Fibroblast of skin of abdomen (primary cell): ENCODE measurements around the gene CIT.
A peak's percentile ranks its signal among the peaks of the same experiment; 100 is the strongest.

Source experiments
- DNase-seq: peaks from one replicate; pipeline ENCODE4 v3.0.0-alpha.2; 2013

CIT gene

DNA sequence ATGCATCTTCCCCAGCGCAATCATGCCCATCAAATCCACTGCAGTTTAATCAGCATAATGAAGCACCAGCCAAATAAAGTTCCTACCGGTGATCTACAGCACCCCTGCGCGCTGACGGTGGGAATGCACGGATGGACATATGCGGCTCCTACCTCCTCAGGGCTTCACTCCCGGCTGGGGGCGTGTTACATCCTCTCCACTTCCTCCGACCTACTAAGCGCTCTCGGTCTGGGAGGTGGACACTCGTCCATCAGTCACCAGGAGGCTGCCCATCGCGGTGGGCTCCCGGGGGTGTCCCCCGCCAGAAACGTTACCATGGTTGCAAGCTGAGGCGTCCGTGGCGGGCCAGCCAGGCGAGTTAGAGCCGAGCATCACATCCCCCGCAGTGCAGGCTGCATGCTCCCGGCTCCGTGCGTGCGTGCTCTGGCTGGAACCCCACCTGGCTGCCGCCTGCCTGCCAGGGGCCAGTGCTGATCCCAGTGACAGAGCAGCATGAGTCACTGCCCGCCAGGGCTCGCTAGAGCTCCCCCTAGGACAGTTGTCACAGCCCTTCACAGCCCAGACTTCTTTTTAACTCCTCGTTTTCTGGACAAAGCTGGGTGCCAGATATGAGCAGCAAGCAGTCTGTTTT, 73.0 kb downstream of the CIT start:
- peak; percentile 66 for DNase-seq

DNA sequence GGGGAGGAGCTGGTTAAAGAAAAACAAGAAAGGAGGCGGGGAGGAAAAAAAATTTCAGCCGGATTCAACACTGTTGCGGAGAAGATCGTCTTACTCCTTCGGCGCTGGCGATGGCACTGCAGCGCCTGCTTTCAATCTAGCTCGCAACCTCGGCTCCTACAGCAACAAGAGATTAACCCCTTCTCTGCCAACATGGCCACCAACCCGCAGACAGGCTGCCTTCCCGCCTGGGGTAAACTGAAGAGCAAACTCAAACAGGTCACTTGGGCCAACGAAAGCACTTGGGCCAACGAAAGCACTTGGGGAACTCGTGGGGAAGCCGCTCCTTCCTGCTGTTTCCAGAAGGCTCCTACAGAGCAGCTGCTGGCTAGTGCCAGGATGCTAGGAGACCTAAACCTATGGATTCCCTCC, 73.7 kb downstream of the CIT start:
- DNase-seq: peak; percentile 73

DNA sequence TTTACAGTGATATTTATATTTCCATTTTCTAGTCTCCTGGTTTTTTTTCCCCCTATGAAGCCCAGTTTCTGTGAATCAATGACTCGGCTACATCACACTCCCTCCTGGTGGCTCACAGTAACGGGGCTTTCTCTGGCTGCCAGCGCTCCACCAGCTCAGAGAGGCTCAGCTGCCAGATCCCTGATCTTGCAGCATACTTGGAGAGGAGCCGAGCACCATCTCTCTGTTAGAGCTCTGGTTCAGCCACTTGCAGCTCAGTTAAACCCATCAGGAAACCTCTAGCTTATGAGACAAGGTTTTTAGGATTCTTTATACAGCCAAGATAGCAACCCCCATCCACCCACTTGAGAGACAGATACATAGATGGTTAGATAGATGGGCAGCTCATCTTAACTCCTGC, 74.6 kb downstream of the CIT start:
- DNase-seq: peak; percentile 61

DNA sequence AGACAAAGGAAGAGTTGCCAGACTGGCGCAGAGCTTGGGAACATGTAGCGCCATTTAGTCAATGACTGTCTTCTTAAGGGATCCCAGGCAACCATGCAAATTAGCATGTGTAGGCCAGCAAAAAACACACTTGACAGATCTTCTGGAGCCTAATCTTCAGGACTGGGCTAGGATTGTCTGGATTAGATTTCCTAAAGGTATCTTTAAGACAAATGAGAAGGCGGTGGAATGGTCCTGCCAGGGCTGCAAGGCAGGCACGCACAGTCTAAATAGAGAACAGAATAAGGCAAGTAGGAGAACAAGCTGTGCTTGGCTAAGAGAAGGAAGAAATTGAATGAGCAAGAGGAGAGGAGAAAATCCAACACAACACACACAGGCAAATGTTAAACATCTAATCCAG, 80.0 kb downstream of the CIT start:
- DNase-seq: no peak

DNA sequence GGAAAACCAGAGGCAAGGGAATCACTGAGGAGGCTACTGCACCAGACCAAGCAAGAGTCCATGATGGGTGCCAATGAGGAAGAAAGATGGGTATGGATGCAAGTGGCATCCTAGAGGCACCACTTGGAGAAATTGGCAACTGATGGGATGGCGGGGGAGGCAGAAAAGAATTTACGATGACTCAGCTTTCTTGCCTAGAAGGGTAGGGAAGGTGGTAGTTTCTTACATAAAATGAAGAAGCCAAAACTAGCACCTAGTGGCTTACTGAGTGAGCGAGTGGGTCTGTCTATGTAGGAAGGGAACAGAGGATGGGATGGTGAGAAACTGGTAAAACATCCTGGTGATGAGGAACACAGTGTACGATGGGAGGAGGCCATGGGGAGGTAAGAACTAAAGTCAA, 80.8 kb downstream of the CIT start:
- DNase-seq: no peak

DNA sequence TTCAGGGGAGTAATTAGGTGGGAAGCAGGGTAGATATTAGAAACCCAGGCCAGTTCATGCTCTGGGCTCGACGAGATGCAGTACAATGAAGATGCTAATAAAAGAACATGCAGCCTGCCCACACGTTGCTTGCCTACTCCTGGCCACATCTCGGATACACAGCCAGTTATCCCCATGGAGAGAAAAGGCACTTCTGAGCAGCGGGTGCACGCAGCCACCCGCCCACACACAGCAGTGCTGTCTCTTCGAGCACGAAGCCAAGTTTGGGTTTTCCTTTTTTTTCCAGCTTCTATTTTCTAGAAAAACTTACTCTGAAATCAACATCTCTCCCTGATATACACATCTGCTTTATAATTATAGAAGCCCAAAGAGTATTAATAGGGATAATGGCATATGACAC, 85.7 kb downstream of the CIT start:
- no peak for DNase-seq

DNA sequence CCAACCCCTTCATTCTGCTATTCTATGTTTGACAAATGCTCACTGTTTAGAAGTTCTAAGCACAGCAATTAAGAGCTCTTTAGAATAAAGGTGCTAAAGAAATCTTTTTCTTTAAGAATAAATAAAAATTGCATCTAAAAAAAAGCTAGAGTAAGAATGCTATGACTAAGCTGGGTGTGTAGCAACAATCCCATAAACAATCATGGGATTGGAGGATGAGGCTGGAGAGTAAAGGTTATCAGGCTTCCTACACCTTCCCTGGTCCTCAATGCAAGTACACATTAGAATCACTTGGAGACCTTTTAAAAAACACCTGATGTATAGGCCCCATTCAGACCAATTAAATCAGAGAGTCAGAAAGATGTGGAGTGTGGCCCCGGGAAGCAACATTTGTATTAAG, 88.3 kb downstream of the CIT start:
- no peak for DNase-seq

- DNase-seq: no peak
These were observed 90.6 kb downstream of the CIT start for GRCh38 chr12:119786539-119786938.

DNA sequence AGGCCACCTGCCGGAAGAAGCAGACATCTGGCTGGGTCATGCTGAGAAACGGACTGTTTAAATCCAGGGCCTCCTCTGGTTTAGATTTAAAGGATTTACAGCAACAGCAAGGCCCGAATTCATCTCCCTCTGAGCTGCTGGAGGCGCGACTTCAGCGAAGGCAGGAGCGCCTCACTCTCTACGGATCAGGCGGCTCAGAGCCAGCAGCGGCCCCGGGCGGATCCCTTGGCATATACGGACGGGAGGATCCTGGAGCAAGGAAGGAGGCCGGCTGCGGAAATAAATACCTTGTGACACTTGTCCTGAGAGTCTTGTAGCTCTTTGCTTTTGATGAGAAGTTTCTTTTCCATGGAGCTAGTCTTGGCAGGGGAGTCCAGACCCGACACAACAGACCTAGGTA, 92.4 kb downstream of the CIT start:
- DNase-seq: no peak

GRCh38 chr12:119783787-119784186, 93.3 kb downstream of the CIT start:
- no peak for DNase-seq

DNA sequence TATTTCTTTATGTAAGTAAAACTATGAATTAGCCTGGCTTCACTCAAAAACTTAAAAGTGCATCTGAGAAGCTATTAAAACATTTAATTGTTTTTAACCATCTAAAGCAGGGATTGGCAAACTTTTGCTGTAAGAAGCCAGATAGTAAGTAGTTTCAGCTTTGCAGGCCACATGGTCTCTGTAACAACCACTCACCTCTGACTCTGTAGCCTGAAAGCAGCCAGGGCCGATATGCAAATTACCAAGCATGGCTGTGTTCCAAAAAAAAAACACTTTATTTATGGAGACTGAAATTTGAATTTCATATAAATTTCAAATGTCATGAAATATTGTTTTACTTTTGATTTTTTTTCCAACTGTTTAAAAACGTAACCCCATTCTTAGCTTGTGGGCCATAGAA, 95.3 kb downstream of the CIT start:
- DNase-seq: no peak

- DNase-seq: peak; percentile 27
These were observed 96.2 kb downstream of the CIT start for GRCh38 chr12:119780786-119781434.

DNA sequence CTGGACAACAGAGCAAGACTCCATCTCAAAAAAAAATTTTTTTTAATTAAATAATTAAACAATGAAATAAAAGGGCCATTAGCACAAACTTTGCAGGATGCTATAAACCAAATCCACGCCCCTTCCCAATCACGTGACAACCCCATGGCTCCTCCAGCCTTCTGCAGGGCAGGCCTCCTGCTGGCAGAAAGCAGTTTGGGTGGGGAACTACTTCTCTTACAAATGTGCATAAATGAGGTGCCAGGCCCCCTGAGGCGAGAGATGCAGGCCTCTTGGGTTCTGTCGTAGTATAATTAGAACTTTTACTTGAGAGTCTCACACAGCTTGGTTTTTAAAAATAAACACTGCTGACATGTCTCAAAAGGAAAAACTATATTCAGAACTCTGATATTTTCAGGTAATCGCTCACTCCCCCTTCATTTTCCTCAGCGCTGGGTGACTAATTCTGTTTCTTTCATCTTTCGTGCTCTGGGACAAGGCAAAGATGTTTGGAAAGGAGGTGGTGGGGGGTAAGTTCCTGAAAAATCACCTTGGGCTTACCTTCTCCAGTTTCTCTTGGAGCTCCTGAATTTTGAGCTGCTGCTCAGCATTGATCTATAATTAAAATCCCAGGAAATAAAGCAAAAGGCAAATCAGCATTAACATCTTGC, 101.7 kb downstream of the CIT start:
- DNase-seq: no peak

DNA sequence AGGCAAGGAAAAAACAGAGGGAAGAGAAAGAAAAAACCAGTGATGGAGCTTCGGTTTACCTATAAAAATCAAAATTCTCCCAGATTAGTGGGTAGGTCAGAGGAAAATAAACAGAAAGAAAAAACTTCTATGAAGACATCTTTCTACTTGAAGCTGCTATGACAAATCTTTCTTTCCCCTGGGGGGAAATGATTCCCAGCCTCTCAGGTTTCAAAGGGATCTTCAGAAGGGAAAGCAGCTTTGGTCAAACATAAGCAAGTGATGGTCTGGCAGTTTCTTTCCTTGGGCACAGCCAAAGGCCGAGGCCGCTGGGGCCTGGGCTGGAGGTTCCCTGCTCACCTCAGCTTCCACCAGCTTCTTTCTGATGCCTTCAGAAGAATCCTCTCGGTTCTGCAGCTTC, 104.7 kb downstream of the CIT start:
- DNase-seq: no peak

GRCh38 chr12:119770146-119770545, 107.0 kb downstream of the CIT start:
- DNase-seq: no peak

DNA sequence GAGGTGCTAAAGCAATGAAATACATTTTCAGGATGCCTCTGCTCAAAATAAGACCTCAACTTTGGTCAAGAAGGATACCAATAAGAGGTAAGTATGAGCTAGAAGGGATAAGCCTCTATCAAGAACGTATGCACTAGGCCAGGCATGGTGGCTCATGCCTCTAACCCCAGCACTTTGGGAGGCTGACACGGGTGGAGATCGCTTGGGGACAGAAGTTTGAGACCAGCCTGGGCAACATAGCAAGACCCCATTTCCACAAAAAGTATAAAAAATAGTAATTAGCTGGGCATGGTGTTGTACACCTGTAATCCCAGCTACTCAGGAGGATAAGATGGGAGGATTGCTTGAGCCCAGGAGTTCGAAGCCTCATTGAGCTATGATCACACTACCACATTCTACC, 114.5 kb downstream of the CIT start:
- DNase-seq: no peak

DNA sequence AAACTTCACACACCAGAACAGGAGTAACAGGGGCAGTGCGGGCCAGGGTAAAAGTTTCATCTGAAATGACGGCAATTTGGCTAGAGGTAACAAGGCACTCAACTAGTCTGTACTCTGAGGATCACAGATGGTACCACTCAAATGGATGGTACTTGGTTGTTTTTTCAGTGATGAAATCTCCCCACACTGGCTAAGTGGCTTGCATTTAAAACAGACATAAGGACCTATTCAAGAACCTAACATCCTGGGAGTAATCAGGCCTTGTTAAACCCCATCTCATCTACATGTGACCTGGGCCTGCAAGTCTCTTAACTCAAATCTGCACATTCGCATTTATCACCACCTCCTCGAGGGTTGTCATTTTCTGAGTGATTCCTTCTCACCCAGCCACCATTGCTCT, 118.4 kb downstream of the CIT start:
- no peak for DNase-seq

- DNase-seq: no peak
These were observed 118.9 kb downstream of the CIT start for GRCh38 chr12:119758234-119758633.

DNA sequence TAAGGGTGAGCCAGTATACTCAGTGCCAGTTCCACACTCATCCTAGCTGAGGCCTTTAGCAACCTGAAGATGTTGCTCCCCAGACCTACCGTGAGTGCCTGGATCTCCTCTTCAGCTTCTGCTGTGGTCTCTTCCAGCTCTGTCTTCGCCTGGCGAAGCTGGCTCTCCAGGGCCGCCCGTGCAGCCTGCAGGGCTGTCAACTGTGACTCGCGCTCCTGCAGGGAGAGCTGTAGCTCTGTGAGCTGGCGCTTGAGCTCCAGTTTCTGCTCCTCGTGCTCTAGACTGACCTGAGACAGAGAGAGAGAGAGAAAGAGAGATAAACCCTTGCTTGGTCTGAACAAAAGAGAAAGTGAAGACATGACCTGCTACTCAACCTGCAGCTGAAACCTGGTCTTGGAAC, 125.2 kb downstream of the CIT start:
- DNase-seq: no peak

DNA sequence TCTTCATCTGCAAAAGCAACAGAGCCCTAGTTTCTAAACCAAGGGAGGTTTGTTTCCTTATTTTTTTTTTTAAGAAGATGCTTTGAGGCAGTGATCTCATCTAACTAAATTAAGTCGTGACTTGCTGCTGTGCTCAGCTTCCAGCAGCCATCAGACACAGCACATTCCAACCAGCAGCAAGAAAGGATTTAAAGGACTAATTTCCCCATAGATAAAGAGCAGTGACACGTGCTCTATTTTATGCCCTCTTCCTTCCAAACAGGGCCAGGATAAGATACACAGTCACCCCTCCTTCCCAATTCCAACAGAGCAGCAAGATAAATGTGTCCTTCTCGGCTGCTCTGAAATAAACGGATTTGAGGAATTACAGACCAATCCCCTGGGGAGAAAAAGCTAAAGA, 127.5 kb downstream of the CIT start:
- peak; percentile 25 for DNase-seq

GRCh38 chr12:119748497-119748896, 128.6 kb downstream of the CIT start:
- DNase-seq: peak; percentile 57

- no peak for DNase-seq
These were observed 131.0 kb downstream of the CIT start for GRCh38 chr12:119746169-119746568.

DNA sequence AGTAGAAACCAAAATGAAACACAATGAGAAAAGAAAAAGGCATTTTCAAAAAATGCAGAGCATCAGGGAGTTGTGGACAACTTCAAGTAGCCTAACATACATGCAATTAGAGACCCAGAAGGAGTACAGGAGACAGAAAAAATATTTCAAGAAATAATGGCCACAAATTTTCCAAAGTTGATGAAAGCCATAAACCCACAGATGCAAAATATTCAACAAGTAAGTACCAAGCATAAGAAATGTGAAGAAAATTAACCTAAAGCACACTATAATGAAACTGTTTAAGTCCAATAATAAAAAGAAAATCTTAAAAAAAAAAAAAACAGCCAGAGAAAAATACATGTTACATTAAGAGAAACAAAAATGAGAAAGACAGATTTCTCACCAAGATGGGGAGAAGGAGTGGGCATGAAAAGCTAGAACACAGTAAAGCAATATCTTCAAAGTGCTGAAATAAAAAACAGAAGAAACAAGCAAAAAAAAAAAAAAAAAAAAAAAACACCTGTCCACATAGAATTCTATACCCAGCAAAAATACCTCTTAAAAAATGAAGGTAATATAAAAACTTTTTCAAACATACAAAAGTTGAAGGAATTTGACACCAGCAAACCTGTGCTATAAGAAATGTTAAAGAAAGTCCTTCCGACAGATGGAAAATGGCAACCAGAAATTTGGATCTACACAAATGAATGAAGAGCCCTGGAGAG, 132.1 kb downstream of the CIT start:
- no peak for DNase-seq

GRCh38 chr12:119742700-119743099, 134.4 kb downstream of the CIT start:
- no peak for DNase-seq
